Measurements from ENCODE around the gene ARPC1B.

DNA sequence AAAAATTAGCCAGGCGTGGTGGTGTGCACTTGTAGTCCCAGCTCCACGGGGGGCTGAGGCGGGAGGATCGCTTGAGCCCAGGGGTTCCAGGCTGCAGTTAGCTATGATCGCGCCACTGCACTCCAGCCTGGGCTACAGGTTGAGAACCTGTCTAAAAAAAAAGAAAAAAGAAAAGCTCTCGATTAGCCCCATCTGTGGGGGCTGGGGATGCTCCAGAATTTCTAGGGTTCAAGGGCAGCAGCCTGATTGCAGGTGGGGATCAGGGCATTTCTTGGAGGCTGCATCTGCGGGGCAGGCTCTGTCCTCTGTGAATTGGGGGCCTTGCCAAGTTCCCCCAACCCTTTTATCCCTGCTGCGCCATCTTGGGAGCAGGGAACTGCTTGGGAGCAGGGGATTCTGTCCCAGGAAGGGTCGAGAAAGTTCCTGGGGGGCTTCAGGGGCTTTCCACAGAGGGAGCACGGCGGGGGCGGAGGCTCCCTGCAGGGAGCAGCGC, 49.5 kb upstream of the ARPC1B start:
- TF ChIP-seq, protein P1, sequence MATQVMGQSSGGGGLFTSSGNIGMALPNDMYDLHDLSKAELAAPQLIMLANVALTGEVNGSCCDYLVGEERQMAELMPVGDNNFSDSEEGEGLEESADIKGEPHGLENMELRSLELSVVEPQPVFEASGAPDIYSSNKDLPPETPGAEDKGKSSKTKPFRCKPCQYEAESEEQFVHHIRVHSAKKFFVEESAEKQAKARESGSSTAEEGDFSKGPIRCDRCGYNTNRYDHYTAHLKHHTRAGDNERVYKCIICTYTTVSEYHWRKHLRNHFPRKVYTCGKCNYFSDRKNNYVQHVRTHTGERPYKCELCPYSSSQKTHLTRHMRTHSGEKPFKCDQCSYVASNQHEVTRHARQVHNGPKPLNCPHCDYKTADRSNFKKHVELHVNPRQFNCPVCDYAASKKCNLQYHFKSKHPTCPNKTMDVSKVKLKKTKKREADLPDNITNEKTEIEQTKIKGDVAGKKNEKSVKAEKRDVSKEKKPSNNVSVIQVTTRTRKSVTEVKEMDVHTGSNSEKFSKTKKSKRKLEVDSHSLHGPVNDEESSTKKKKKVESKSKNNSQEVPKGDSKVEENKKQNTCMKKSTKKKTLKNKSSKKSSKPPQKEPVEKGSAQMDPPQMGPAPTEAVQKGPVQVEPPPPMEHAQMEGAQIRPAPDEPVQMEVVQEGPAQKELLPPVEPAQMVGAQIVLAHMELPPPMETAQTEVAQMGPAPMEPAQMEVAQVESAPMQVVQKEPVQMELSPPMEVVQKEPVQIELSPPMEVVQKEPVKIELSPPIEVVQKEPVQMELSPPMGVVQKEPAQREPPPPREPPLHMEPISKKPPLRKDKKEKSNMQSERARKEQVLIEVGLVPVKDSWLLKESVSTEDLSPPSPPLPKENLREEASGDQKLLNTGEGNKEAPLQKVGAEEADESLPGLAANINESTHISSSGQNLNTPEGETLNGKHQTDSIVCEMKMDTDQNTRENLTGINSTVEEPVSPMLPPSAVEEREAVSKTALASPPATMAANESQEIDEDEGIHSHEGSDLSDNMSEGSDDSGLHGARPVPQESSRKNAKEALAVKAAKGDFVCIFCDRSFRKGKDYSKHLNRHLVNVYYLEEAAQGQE (IDR thresholded peaks at IDR 0.05; ENCODE audit: low read depth, low read length), result no peak
- TF ChIP-seq, protein P2, sequence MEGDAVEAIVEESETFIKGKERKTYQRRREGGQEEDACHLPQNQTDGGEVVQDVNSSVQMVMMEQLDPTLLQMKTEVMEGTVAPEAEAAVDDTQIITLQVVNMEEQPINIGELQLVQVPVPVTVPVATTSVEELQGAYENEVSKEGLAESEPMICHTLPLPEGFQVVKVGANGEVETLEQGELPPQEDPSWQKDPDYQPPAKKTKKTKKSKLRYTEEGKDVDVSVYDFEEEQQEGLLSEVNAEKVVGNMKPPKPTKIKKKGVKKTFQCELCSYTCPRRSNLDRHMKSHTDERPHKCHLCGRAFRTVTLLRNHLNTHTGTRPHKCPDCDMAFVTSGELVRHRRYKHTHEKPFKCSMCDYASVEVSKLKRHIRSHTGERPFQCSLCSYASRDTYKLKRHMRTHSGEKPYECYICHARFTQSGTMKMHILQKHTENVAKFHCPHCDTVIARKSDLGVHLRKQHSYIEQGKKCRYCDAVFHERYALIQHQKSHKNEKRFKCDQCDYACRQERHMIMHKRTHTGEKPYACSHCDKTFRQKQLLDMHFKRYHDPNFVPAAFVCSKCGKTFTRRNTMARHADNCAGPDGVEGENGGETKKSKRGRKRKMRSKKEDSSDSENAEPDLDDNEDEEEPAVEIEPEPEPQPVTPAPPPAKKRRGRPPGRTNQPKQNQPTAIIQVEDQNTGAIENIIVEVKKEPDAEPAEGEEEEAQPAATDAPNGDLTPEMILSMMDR (IDR thresholded peaks at IDR 0.05), result no peak
- no peak for TF ChIP-seq EZH2phosphoT487 (IDR thresholded peaks at IDR 0.05; ENCODE audit: borderline replicate concordance, low read depth)

Measured in SK-N-SH (cell line).